Measurements from ENCODE around the gene GJA4.

DNA sequence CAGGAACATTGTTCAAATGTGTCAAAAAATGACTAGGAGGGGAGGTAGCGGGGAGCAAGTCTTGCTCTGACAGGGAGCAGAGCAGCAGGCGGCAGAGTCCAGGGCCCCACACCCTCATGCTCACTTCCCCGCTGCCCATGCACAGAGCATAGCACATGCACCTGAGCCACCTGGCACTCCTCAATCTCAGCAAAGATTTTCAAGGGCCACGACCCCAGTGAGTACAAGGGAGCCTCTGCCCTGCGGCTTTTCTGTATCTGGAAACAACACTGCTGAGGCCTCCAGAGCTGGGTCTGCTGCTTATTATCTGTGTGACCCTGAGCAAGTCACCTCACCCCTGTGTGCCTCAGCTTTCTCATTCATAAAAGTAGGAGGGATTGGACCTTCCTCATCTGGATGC lies 12.8 kb upstream of the GJA4 start:
- TF ChIP-seq, protein P1, sequence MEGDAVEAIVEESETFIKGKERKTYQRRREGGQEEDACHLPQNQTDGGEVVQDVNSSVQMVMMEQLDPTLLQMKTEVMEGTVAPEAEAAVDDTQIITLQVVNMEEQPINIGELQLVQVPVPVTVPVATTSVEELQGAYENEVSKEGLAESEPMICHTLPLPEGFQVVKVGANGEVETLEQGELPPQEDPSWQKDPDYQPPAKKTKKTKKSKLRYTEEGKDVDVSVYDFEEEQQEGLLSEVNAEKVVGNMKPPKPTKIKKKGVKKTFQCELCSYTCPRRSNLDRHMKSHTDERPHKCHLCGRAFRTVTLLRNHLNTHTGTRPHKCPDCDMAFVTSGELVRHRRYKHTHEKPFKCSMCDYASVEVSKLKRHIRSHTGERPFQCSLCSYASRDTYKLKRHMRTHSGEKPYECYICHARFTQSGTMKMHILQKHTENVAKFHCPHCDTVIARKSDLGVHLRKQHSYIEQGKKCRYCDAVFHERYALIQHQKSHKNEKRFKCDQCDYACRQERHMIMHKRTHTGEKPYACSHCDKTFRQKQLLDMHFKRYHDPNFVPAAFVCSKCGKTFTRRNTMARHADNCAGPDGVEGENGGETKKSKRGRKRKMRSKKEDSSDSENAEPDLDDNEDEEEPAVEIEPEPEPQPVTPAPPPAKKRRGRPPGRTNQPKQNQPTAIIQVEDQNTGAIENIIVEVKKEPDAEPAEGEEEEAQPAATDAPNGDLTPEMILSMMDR (IDR thresholded peaks at IDR 0.05; ENCODE audit: low read length) = no peak
- no peak for TF ChIP-seq EZH2 (IDR thresholded peaks at IDR 0.05; ENCODE audit: borderline replicate concordance, low read length)
